Uterus (tissue), 4 donors: ENCODE results near the gene NRXN2. TPM values are rescaled to one million over a fixed set of nuclear protein-coding genes. Genes with fewer than 3 reads are reported as not detected.

ENCODE experiments used
- DNase-seq, 2 donors: peaks; one replicate each; pipeline ENCODE4 v3.0.0-alpha.2; 2019 to 2020
- H3K27ac ChIP-seq, 2 donors: fragments of 200-600 bp; sonication (generic); 1 replicate in 1 of 2; 2 replicates in 1 of 2; pipeline ENCODE4 v1.5.1; 2016 to 2018
- H3K27me3 ChIP-seq, 2 donors: fragments of 200-600 bp; sonication (generic); one replicate each; pipeline ENCODE4 v1.5.1; 2018 to 2019; ENCODE audit warnings: control low read depth in 1 of 2
- H3K36me3 ChIP-seq, 2 donors: fragments of 200-600 bp; sonication (generic); one replicate each; pipeline ENCODE4 v1.5.1; 2019; ENCODE audit warnings: control low read depth in 1 of 2
- H3K4me1 ChIP-seq, 2 donors: fragments of 200-600 bp; sonication (generic); one replicate each; pipeline ENCODE4 v1.5.1; 2018 to 2019; ENCODE audit warnings: control low read depth in 1 of 2
- H3K4me3 ChIP-seq, 2 donors: fragments of 200-600 bp; sonication (generic); 1 replicate in 1 of 2; 2 replicates in 1 of 2; pipeline ENCODE4 v1.5.1; 2018 to 2019; ENCODE audit warnings: mild to moderate bottlenecking in 1 of 2
- H3K9me3 ChIP-seq, 2 donors: fragments of 200-600 bp; sonication (generic); one replicate each; pipeline ENCODE4 v1.5.1; 2019; ENCODE audit warnings: control low read depth in 1 of 2
- CTCF ChIP-seq, 4 experiments: fragments of 200-600 bp in 2 of 4; fragments of 450-650 bp in 2 of 4; sonication (generic) in 2 of 4; IDR thresholded peaks; one replicate each; pipeline ENCODE4 v1.5.1; 2016 to 2019; ENCODE audit warnings: antibody characterized with exemption in 4 of 4, mild to moderate bottlenecking in 2 of 4, moderate library complexity in 1 of 4
- POLR2A ChIP-seq, 2 donors: fragments of 450-650 bp; IDR thresholded peaks; one replicate each; pipeline ENCODE4 v1.6.1; 2016; ENCODE audit warnings: antibody characterized with exemption in 2 of 2, mild to moderate bottlenecking in 1 of 2, moderate library complexity in 1 of 2
- intact Hi-C: fragments of 100-400 bp; cut with DNase I; formaldehyde crosslinking; loops from one replicate; pipeline ENCODE4 v1.15.1; 2023; ENCODE audit warnings: low total_unique reads
- total RNA-seq, 4 donors: library from RNA; depleted of rRNA in 3 of 4; stranded (reverse); fragments of >200 nt in 3 of 4; gene quantifications; one replicate each; pipeline versions ENCODE4 v1.1.0 to v1.2.4, GENCODE V29; 2014 to 2023
- donor health status: DM: yes; HTN: yes; CAD: no.

The NRXN2 gene
- total RNA-seq, 4 donors from 2014 or later = 0.88 to 48.4 (median 12.6) TPM

DNA sequence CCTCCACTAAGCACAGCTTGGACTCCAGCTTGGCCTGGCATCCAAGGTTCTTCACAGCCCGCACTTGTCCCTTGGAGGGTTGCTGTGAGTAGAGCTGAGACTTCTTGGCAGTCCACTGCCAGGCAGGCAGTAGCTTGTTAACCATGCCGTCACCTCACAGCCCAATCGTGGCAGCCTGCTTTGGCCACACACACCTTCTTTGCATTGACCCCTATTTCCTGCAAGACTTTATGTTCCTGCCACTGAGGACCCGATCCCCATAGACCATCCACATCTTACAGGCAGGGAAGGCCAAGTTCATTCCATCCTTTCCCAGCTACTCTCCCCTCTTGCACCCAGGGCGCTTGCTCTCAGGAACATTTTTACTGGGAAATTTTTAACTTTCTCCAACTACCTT lies 39.3 kb upstream of the NRXN2 start:
- peaks cover 9 to 16% of the 10 kb centered on the region in 2 donors for H3K4me1 ChIP-seq
- DNase-seq = no peak
- no peaks in the 10 kb centered on the region for H3K9me3 ChIP-seq
- intact Hi-C loops = no loop called here
- peak overlapping the region in 1 of 2 donors; percentile 55 for H3K27ac ChIP-seq
- H3K36me3 ChIP-seq = no peaks in the 10 kb centered on the region
- no peaks in the 10 kb centered on the region for H3K27me3 ChIP-seq
- TF ChIP-seq POLR2A (IDR thresholded peaks at IDR 0.05) = no peak
- TF ChIP-seq CTCF (IDR thresholded peaks at IDR 0.05) = no peak
- no peak overlapping the region for H3K4me3 ChIP-seq

GRCh38 chr11:64760759-64761420 lies 37.9 kb upstream of the NRXN2 start:
- Histone ChIP-seq H3K9me3 (no peaks in the 10 kb centered on the region), H3K27ac (peak overlapping the region; percentile 77), H3K27me3 (no peaks in the 10 kb centered on the region), H3K4me1 (peaks cover 9 to 16% of the 10 kb centered on the region in 2 donors), H3K4me3 (no peak overlapping the region), H3K36me3 (no peaks in the 10 kb centered on the region)
- TF ChIP-seq CTCF (IDR thresholded peaks at IDR 0.05) (no peak), POLR2A (IDR thresholded peaks at IDR 0.05) (no peak)
- intact Hi-C loops = no loop called here
- DNase-seq = no peak

DNA sequence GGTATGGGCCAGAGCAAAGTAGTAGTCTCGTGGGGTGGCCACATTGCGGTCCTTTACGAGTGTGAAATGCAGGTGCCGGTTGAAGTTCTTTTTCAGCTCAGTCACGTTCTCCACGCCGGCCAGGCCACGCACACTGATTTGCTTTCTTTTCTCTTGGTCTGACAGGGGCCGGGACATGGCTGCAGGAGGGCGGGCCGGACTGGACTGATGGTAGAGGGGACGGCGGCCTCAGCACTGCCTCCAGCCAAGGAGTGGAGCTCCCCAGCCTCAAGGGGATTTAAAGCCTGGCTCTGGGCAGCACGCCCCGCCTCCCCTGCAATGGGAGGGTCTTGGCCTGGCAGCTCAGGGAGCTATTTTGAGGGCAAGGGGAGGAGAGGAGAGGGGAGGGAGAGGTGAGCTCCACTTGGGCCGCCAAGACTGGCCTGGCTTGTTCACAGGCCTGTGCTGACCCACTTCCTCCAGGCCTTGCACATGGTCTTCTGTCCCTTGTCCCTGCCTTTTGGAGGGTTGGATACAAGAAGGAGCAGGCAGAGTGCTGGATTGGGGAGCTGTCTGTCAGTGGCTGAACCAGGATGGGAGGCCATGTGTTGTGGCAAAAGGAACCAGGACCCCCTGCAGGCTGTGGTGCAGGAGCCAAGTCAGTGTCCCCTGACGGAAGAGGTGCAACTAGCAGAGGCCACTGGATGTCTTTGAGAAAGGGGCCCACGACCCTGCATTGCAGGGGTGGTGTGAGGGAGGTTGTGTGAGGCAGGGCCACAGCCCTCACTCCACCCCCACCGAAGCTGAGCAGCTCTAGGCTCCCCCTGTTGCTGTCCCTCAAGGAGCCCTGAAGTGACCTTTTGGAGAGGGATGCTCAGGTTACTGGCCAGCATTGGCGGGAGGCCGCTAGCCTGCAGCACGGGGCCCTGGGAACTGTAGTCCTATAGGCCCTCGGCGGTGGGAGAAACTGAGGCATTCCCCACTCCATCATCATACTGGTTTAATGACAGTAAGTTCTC lies 37.0 kb upstream of the NRXN2 start, which contains the start of gene PYGM:
Gene PYGM, minus strand, starts transcription at position 253 of the 998 bp plus-strand sequence. Its CDS starts 76 bp downstream, at position 177.
- peaks cover 9 to 16% of the 10 kb centered on the region in 2 donors for H3K4me1 ChIP-seq
- no peaks in the 10 kb centered on the region for H3K9me3 ChIP-seq
- H3K4me3 ChIP-seq = peak within 1 kb of the TSS; percentile 3 to 26
- H3K27me3 ChIP-seq = no peaks in the 10 kb centered on the region
- H3K27ac ChIP-seq = peak within 1 kb of the TSS; percentile 77
- peak; percentile 83 to 90 for DNase-seq
- H3K36me3 ChIP-seq = no peaks in the 10 kb centered on the region
- intact Hi-C loops = no loop called here
- TF ChIP-seq CTCF (IDR thresholded peaks at IDR 0.05) (no peak), POLR2A (IDR thresholded peaks at IDR 0.05) (peak; percentile 29 to 39)

DNA sequence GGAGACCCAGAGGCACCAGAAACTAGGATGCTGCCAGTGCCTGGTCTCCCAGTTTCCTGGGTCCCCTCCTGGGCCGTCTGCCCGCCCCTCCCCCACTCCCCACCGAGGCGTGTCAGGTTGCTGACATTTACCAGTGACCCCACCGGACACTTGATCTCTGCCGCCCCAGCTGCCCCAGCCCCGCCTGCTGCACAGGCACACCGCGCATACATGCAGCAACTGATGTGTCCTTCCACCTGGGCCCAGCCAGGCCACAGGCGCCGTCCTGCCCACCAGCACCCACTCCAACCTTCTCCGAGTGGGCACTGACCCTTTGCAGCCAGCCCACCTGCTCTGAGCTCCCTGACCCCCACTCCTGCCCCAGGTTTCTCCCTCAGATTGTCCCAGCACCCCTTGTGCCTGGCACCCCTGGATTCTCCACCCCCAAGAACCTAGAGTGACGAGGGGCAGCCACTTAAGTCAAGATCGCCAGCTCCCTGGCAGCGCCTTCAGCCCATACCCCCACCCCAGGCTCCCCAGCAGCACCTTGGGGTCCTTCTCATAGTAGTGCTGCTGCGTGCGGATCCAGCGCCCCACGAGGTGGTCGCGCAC lies 36.2 kb upstream of the NRXN2 start:
- Histone ChIP-seq H3K27me3 (no peaks in the 10 kb centered on the region), H3K9me3 (no peaks in the 10 kb centered on the region), H3K4me3 (peak overlapping the region; percentile 3 to 26), H3K4me1 (peaks cover 9 to 16% of the 10 kb centered on the region in 2 donors), H3K36me3 (no peaks in the 10 kb centered on the region), H3K27ac (peak overlapping the region; percentile 77)
- intact Hi-C loops = no loop called here
- no peak for TF ChIP-seq CTCF (IDR thresholded peaks at IDR 0.05)
- DNase-seq = peak in 1 of 2 donors; percentile 29
